Activated CD4-positive, alpha-beta memory T cell treated with anti-CD3 and anti-CD28 coated beads for 36 hours (primary cell): ENCODE measurements around the gene SERPINA4. TPM values are rescaled to one million over a fixed set of nuclear protein-coding genes. Genes with fewer than 3 reads are reported as not detected.

Experiments
- CTCF ChIA-PET: fragments of 350-600 bp; sonication (Branson Sonifier 250); formaldehyde crosslinking; loops from one replicate; lab custom pipeline; 2021; ENCODE audit warnings: antibody characterized with exemption, inconsistent platforms; lab: Charles Lee
- POLR2A ChIA-PET: fragments of 350-600 bp; sonication (Branson Sonifier 250); formaldehyde crosslinking; loops from one replicate; lab custom pipeline; 2021; ENCODE audit warnings: antibody characterized with exemption; lab: Charles Lee
- DNase-seq: peaks from one replicate; pipeline ENCODE4 v3.0.0-alpha.2; 2020
- H3K27ac Mint-ChIP-seq: one replicate; pipeline ENCODE4 v1.8.0; 2021; ENCODE audit warnings: mixed read lengths
- H3K27me3 Mint-ChIP-seq: one replicate; pipeline ENCODE4 v1.8.0; 2021; ENCODE audit warnings: mixed read lengths
- H3K36me3 Mint-ChIP-seq: one replicate; pipeline ENCODE4 v1.8.0; 2021; ENCODE audit warnings: mixed read lengths
- H3K4me1 Mint-ChIP-seq: one replicate; pipeline ENCODE4 v1.8.0; 2021; ENCODE audit warnings: low read depth, mixed read lengths
- H3K4me3 Mint-ChIP-seq: one replicate; pipeline ENCODE4 v1.8.0; 2021; ENCODE audit warnings: mild to moderate bottlenecking, mixed read lengths
- H3K9me3 Mint-ChIP-seq: one replicate; pipeline ENCODE4 v1.8.0; 2021; ENCODE audit warnings: mixed read lengths
- intact Hi-C: fragments of 100-400 bp; cut with micrococcal nuclease; formaldehyde crosslinking; loops from one replicate; pipeline ENCODE4 v1.15.1; 2023
- total RNA-seq, 2 experiments: library from RNA; stranded (reverse); gene quantifications; one replicate each; pipeline ENCODE4 v1.2.3, GENCODE V29; 2021

SERPINA4 gene
- total RNA-seq, 2 experiments from 2014 or later = not detected

- no peak for DNase-seq
- intact Hi-C loops = no loop called here
- Mint-ChIP-seq H3K9me3 (no peaks in the 10 kb centered on the region), H3K4me3 (no peak overlapping the region), H3K27me3 (no peaks in the 10 kb centered on the region), H3K36me3 (no peaks in the 10 kb centered on the region), H3K4me1 (no peaks in the 10 kb centered on the region), H3K27ac (no peak overlapping the region)
- POLR2A ChIA-PET = no interaction called here
- CTCF ChIA-PET = no interaction called here
These were observed 27.1 kb downstream of the SERPINA4 start for GRCh38 chr14:94588311-94588710.

DNA sequence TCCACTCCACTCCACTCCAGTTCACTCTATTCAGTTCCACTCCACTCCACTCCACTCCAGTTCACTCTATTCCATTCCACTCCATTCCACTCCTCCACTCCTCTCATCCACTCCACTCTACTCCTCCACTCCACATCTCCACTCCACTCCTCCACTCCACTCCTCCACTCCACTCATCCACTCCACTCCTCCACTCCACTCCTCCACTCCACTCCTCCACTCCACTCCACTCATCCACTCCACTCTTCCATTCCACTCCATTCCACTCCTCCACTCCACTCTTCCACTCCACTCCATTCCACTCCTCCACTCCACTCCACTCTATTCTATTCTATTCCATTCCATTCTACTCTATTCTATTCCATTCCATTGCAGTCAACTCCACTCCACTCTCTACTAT is 29.8 kb downstream of the SERPINA4 start:
- H3K4me3 Mint-ChIP-seq = no peak overlapping the region
- H3K27ac Mint-ChIP-seq = no peak overlapping the region
- no peaks in the 10 kb centered on the region for H3K9me3 Mint-ChIP-seq
- H3K27me3 Mint-ChIP-seq = no peaks in the 10 kb centered on the region
- DNase-seq = no peak
- CTCF ChIA-PET = no interaction called here
- POLR2A ChIA-PET = no interaction called here
- intact Hi-C loops = no loop called here
- no peaks in the 10 kb centered on the region for H3K36me3 Mint-ChIP-seq
- no peaks in the 10 kb centered on the region for H3K4me1 Mint-ChIP-seq

DNA sequence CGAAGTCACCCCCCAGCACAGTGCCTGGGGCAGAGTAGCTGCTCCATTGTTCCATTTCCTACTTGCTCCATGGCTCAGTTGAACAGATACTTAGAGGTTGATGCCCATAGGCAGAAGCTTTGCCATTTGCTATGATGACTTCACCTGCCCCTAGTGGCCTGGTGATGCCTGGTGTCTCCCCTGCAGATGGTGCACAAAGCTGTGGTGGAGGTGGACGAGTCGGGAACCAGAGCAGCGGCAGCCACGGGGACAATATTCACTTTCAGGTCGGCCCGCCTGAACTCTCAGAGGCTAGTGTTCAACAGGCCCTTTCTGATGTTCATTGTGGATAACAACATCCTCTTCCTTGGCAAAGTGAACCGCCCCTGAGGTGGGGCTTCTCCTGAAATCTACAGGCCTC is 30.6 kb downstream of the SERPINA4 start:
- Mint-ChIP-seq H3K36me3 (no peaks in the 10 kb centered on the region), H3K4me1 (no peaks in the 10 kb centered on the region), H3K27me3 (no peaks in the 10 kb centered on the region), H3K4me3 (no peak overlapping the region), H3K27ac (no peak overlapping the region), H3K9me3 (no peaks in the 10 kb centered on the region)
- no peak for DNase-seq
- ChIA-PET CTCF (no interaction called here), POLR2A (no interaction called here)
- intact Hi-C loops = no loop called here

DNA sequence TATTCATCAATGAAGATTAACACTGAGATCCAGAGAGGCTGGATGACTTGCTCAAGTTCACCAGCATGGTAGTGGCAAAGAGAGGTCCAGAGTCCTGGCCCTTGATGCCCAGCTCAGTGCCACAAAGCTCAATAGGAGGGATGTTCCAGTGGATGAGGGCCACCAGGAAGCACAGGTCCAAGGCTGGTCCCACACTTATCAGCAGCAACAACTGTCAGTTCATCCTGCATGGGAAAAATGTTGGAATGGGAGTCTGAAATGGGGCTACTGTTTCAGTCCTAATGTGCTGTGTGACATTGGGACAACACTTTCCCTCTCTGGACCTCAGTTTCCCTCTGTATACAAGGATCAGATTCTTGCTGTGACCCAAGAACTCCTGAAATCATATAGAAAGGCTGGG is 31.2 kb downstream of the SERPINA4 start:
- no peaks in the 10 kb centered on the region for H3K36me3 Mint-ChIP-seq
- H3K27ac Mint-ChIP-seq = no peak overlapping the region
- no peak for DNase-seq
- H3K4me1 Mint-ChIP-seq = no peaks in the 10 kb centered on the region
- H3K27me3 Mint-ChIP-seq = no peaks in the 10 kb centered on the region
- intact Hi-C loops = no loop called here
- ChIA-PET CTCF (no interaction called here), POLR2A (no interaction called here)
- no peaks in the 10 kb centered on the region for H3K9me3 Mint-ChIP-seq
- H3K4me3 Mint-ChIP-seq = no peak overlapping the region

GRCh38 chr14:94593376-94593748 is 32.1 kb downstream of the SERPINA4 start:
- DNase-seq = no peak
- Mint-ChIP-seq H3K4me3 (no peak overlapping the region), H3K4me1 (no peaks in the 10 kb centered on the region), H3K36me3 (no peaks in the 10 kb centered on the region), H3K9me3 (no peaks in the 10 kb centered on the region), H3K27ac (no peak overlapping the region), H3K27me3 (no peaks in the 10 kb centered on the region)
- intact Hi-C loops = no loop called here
- POLR2A ChIA-PET = no interaction called here
- CTCF ChIA-PET = no interaction called here

- intact Hi-C loops = no loop called here
- ChIA-PET POLR2A (no interaction called here), CTCF (no interaction called here)
- Mint-ChIP-seq H3K9me3 (no peaks in the 10 kb centered on the region), H3K27ac (no peak overlapping the region), H3K4me1 (no peaks in the 10 kb centered on the region), H3K27me3 (no peaks in the 10 kb centered on the region), H3K36me3 (no peaks in the 10 kb centered on the region), H3K4me3 (no peak overlapping the region)
- DNase-seq = no peak
These were observed 32.6 kb downstream of the SERPINA4 start for GRCh38 chr14:94593749-94594431.

GRCh38 chr14:94594441-94594840 is 33.2 kb downstream of the SERPINA4 start:
- Mint-ChIP-seq H3K4me3 (no peak overlapping the region), H3K36me3 (no peaks in the 10 kb centered on the region), H3K27ac (no peak overlapping the region), H3K4me1 (no peaks in the 10 kb centered on the region), H3K27me3 (no peaks in the 10 kb centered on the region), H3K9me3 (no peaks in the 10 kb centered on the region)
- intact Hi-C loops = no loop called here
- ChIA-PET CTCF (no interaction called here), POLR2A (no interaction called here)
- no peak for DNase-seq

DNA sequence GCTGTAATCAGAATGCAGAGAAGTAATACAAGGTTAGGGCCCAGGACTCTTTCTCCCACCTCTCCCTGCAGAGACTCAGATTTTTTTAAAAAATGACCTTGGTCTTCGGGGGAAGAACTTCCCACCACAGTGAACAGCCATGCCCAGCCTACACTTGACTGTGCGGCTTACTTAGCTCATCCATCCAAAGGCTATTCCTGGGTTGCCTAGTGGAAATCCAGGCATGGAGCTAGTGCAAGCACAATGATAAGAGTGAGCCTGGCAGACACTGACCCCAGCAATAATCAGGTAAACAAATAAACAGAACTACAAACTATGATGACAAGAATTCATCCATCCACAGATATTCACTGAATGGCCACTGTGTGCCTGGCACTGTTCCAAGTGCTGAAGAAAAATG is 34.7 kb downstream of the SERPINA4 start:
- no peaks in the 10 kb centered on the region for H3K9me3 Mint-ChIP-seq
- DNase-seq = no peak
- H3K27me3 Mint-ChIP-seq = no peaks in the 10 kb centered on the region
- no peaks in the 10 kb centered on the region for H3K36me3 Mint-ChIP-seq
- POLR2A ChIA-PET = no interaction called here
- no peaks in the 10 kb centered on the region for H3K4me1 Mint-ChIP-seq
- H3K4me3 Mint-ChIP-seq = no peak overlapping the region
- CTCF ChIA-PET = no interaction called here
- no peak overlapping the region for H3K27ac Mint-ChIP-seq
- intact Hi-C loops = no loop called here

GRCh38 chr14:94596361-94596760 is 35.1 kb downstream of the SERPINA4 start:
- Mint-ChIP-seq H3K4me1 (no peaks in the 10 kb centered on the region), H3K27ac (no peak overlapping the region), H3K36me3 (no peaks in the 10 kb centered on the region), H3K4me3 (no peak overlapping the region), H3K9me3 (no peaks in the 10 kb centered on the region), H3K27me3 (no peaks in the 10 kb centered on the region)
- intact Hi-C loops = no loop called here
- DNase-seq = no peak
- CTCF ChIA-PET = no interaction called here
- POLR2A ChIA-PET = no interaction called here

DNA sequence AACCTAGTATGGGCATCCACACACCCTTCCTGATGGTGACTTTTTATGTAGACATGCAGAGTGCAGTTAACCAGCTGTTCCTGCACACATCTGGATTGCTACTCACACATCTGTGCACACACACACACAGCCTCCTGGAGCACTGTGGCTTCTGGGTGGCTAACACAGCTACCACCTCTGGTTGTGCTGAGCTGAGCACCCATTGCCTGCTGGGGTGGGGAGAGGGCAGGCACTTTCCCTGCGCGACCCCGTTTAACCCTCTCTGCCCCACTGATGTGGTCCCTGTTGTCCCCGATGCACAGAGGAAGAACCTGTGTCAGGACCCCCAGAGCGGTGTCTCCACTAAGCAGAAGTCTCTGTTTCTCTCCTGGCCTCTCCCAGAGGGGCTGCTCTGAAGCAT is 36.5 kb downstream of the SERPINA4 start:
- no peaks in the 10 kb centered on the region for H3K4me1 Mint-ChIP-seq
- ChIA-PET POLR2A (no interaction called here), CTCF (no interaction called here)
- intact Hi-C loops = no loop called here
- H3K4me3 Mint-ChIP-seq = no peak overlapping the region
- no peaks in the 10 kb centered on the region for H3K9me3 Mint-ChIP-seq
- no peak for DNase-seq
- no peaks in the 10 kb centered on the region for H3K27me3 Mint-ChIP-seq
- H3K27ac Mint-ChIP-seq = no peak overlapping the region
- no peaks in the 10 kb centered on the region for H3K36me3 Mint-ChIP-seq

DNA sequence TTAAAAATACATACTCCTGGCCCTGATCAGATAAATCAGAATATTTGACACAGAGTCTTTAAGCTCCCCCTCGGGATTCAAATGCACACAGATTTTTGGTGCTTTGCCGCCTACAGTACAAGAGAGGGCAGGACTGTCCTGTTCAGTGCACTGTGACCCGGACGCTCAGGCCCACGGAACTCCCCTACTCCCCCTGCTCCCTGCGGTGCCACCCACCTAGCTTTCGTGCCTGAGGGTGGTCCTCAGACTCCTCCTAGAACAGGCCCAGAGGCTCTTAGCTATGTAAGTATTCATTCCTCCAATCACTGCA is 37.2 kb downstream of the SERPINA4 start:
- intact Hi-C loops = no loop called here
- no peaks in the 10 kb centered on the region for H3K27me3 Mint-ChIP-seq
- ChIA-PET CTCF (no interaction called here), POLR2A (no interaction called here)
- no peaks in the 10 kb centered on the region for H3K36me3 Mint-ChIP-seq
- H3K4me1 Mint-ChIP-seq = no peaks in the 10 kb centered on the region
- H3K4me3 Mint-ChIP-seq = no peak overlapping the region
- no peaks in the 10 kb centered on the region for H3K9me3 Mint-ChIP-seq
- H3K27ac Mint-ChIP-seq = no peak overlapping the region
- DNase-seq = no peak

DNA sequence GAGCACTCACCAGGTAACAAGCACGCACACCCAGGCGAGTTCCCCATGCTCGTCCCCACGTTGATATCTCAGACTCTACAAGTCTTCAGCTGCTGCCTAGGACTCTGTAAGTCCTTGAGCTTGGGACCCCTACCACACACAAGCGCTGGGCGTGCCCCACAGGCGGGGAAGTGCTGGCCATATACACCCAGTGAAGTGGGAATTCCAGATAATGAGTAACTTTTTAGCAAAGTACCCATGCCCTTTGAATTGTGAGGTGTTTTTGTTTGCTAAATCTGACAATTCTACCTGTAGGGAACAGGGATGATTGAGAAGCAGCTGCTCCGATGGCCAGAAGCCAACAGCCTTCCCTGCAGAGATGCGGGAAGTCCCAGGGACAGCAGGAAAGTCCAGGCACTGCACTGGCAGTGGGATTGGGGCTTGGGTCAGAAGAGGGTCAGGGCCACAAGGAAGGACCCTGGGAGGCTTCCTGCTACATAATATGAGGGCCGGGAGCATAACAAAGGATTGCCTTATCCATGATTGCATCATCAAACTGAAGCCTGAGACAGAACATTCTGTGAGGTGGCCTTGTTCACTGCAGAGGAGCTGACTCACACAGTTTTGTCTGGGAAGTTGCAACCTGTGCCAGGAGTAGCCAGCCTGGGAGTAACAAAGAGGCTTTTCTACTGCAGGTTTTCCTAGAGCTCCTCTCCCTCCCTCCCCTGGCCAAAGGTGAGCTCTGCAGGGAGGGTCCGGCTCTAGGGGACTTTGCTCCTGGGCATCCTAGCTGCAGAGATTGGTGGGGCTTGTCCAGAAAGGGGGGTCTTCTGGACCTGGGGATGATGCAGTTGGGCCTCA is 37.8 kb downstream of the SERPINA4 start:
- H3K27me3 Mint-ChIP-seq = no peaks in the 10 kb centered on the region
- ChIA-PET CTCF (no interaction called here), POLR2A (no interaction called here)
- intact Hi-C loops = no loop called here
- H3K27ac Mint-ChIP-seq = no peak overlapping the region
- no peak overlapping the region for H3K4me3 Mint-ChIP-seq
- H3K36me3 Mint-ChIP-seq = no peaks in the 10 kb centered on the region
- no peaks in the 10 kb centered on the region for H3K4me1 Mint-ChIP-seq
- DNase-seq = no peak
- H3K9me3 Mint-ChIP-seq = no peaks in the 10 kb centered on the region

- ChIA-PET POLR2A (no interaction called here), CTCF (no interaction called here)
- H3K36me3 Mint-ChIP-seq = no peaks in the 10 kb centered on the region
- H3K4me1 Mint-ChIP-seq = no peaks in the 10 kb centered on the region
- no peak overlapping the region for H3K27ac Mint-ChIP-seq
- H3K4me3 Mint-ChIP-seq = no peak overlapping the region
- no peaks in the 10 kb centered on the region for H3K27me3 Mint-ChIP-seq
- no peaks in the 10 kb centered on the region for H3K9me3 Mint-ChIP-seq
- no peak for DNase-seq
- intact Hi-C loops = no loop called here
These were observed 38.4 kb downstream of the SERPINA4 start for GRCh38 chr14:94599656-94600004.
